ENCODE data around the gene CDK16. TPM values are rescaled to one million over a fixed set of nuclear protein-coding genes. Genes with fewer than 3 reads are reported as not detected.

The CDK16 gene
- polyA plus RNA-seq, 1 of the 3 experiments (the other 2 are of a cell fraction) = 116 TPM

- 85% methylated on average over 6 of the region's 27 CpGs for WGBS (ENCODE audit: low lambda C conversion rate)
- Histone ChIP-seq H2AFZ (ENCODE audit: low read depth) (no peak overlapping the region), H3K36me3 (replicated peaks in 1 of 2; ENCODE audit: control insufficient read depth in 1 of 2, insufficient read depth in 2 of 2, low read length in 1 of 2) (peaks cover 0 to 18% of the 10 kb centered on the region in 2 experiments), H3K27me3 (ENCODE audit: insufficient read depth) (peaks cover 30% of the 10 kb centered on the region; the same call in 1 of the 2 replicates), H3K9me2 (no peaks in the 10 kb centered on the region), H3K9me3 (no peaks in the 10 kb centered on the region), H3K9ac (no peak overlapping the region), H4K20me1 (ENCODE audit: insufficient read depth) (no peaks in the 10 kb centered on the region), H3K79me2 (ENCODE audit: insufficient read depth) (no peaks in the 10 kb centered on the region), H3K4me3 (ENCODE audit: low read depth in 2 of 2, low read length in 1 of 2) (no peak overlapping the region), H3F3A (replicated peaks; ENCODE audit: insufficient read depth) (no peaks in the 10 kb centered on the region), H3K4me2 (no peak overlapping the region), H3K4me1 (ENCODE audit: control insufficient read depth in 1 of 2, insufficient read depth in 2 of 2, low read depth in 1 of 2, low read length in 1 of 2) (no peaks in the 10 kb centered on the region; a peak in 1 of 4 replicates), H3K27ac (ENCODE audit: low read depth in 2 of 2, low read length in 1 of 2) (no peak overlapping the region)
- DNase-seq = no peak
- TF ChIP-seq YY1 (IDR thresholded peaks at IDR 0.05; ENCODE audit: low read depth) (no peak), MEF2A (IDR thresholded peaks at IDR 0.05; ENCODE audit: borderline replicate concordance, low read depth) (no peak), FOXJ3 (CRISPR knock-in tag; IDR thresholded peaks at IDR 0.05) (no peak), REST (IDR thresholded peaks at IDR 0.05; ENCODE audit: low read depth, low read length) (no peak), MAX (IDR thresholded peaks at IDR 0.05; ENCODE audit: low read depth) (no peak), TEAD4 (IDR thresholded peaks at IDR 0.05; ENCODE audit: borderline replicate concordance, insufficient read depth) (no peak), MXI1 (IDR thresholded peaks at IDR 0.05; ENCODE audit: low read depth, low read length) (no peak), PBX3 (IDR thresholded peaks at IDR 0.05) (no peak)
- CTCF ChIA-PET = interaction anchor here (2.8 kb wide), 1 partner anchor 337 kb away, joined by 9 read pairs; no protein-coding TSS in a partner anchor
- POLR2A ChIA-PET = no interaction called here
These were observed 32.3 kb upstream of the CDK16 start for GRCh38 chrX:47186096-47186740.

- H3K9me3 ChIP-seq = no peaks in the 10 kb centered on the region
- ChIA-PET CTCF (interaction anchor here (2.3 to 2.8 kb wide), 2 partner anchors 197 to 336 kb away, joined by 9 read pairs; no protein-coding TSS in a partner anchor), POLR2A (no interaction called here)
- no peak overlapping the region for H3K4me2 ChIP-seq
- H3K4me3 ChIP-seq (ENCODE audit: low read depth in 2 of 2, low read length in 1 of 2) = no peak overlapping the region
- no peaks in the 10 kb centered on the region for H4K20me1 ChIP-seq (ENCODE audit: insufficient read depth)
- 85% methylated on average over 4 of the region's 4 CpGs for WGBS (ENCODE audit: low lambda C conversion rate)
- H3K79me2 ChIP-seq (ENCODE audit: insufficient read depth) = peaks cover 6% of the 10 kb centered on the region; the same call in 1 of the 2 replicates
- TF ChIP-seq GABPA (IDR thresholded peaks at IDR 0.05; ENCODE audit: low read depth) (no peak), EZH2phosphoT487 (IDR thresholded peaks at IDR 0.05; ENCODE audit: borderline replicate concordance, low read depth) (no peak), REST (IDR thresholded peaks at IDR 0.05; ENCODE audit: low read depth, low read length) (no peak), USF1 (IDR thresholded peaks at IDR 0.05; ENCODE audit: borderline replicate concordance, low read depth) (no peak)
- H2AFZ ChIP-seq (ENCODE audit: low read depth) = no peak overlapping the region
- no peak overlapping the region for H3K9ac ChIP-seq
- H3K27ac ChIP-seq (ENCODE audit: low read depth in 2 of 2, low read length in 1 of 2) = no peak overlapping the region
- no peaks in the 10 kb centered on the region for H3F3A ChIP-seq (replicated peaks; ENCODE audit: insufficient read depth)
- no peak for DNase-seq
- H3K4me1 ChIP-seq (ENCODE audit: control insufficient read depth in 1 of 2, insufficient read depth in 2 of 2, low read depth in 1 of 2, low read length in 1 of 2) = no peaks in the 10 kb centered on the region; a peak in 1 of 4 replicates
- H3K27me3 ChIP-seq (ENCODE audit: insufficient read depth) = peaks cover 23% of the 10 kb centered on the region; the same call in 1 of the 2 replicates
- H3K9me2 ChIP-seq = no peaks in the 10 kb centered on the region
- H3K36me3 ChIP-seq (replicated peaks in 1 of 2; ENCODE audit: control insufficient read depth in 1 of 2, insufficient read depth in 2 of 2, low read length in 1 of 2) = peaks cover 0 to 13% of the 10 kb centered on the region in 2 experiments
These were observed 31.3 kb upstream of the CDK16 start for GRCh38 chrX:47187106-47187677.

Data from SK-N-SH (cell line).